Vagina (tissue), 2 donors: ENCODE data around the gene ITGAX. TPM values are rescaled to one million over a fixed set of nuclear protein-coding genes. Genes with fewer than 3 reads are reported as not detected.
"Not testable (repeated sequence)": the region's sequence is repeated elsewhere in the genome, so short reads cannot be mapped to it uniquely, and the experiment has no call there.

Experiments
- DNase-seq, 2 donors: peaks; one replicate each; pipeline ENCODE4 v3.0.0-alpha.2; 2017; ENCODE audit errors: extremely low spot score in 2 of 2
- H3K27ac ChIP-seq: fragments of 200-600 bp; sonication (generic); one replicate; pipeline ENCODE4 v1.5.1; 2019
- H3K27me3 ChIP-seq: fragments of 200-600 bp; sonication (generic); one replicate; pipeline ENCODE4 v1.5.1; 2019
- H3K36me3 ChIP-seq, 2 donors: fragments of 200-600 bp; sonication (generic); one replicate each; pipeline ENCODE4 v1.5.1; 2017 to 2019
- H3K4me1 ChIP-seq: fragments of 200-600 bp; sonication (generic); one replicate; pipeline ENCODE4 v1.5.1; 2019
- H3K4me3 ChIP-seq, 2 donors: fragments of 200-600 bp; sonication (generic); 1 replicate in 1 of 2; 2 replicates in 1 of 2; pipeline ENCODE4 v1.5.1; 2016 to 2019
- H3K9me3 ChIP-seq: fragments of 200-600 bp; sonication (generic); one replicate; pipeline ENCODE4 v1.5.1; 2019
- CTCF ChIP-seq, 3 experiments: fragments of 450-650 bp in 2 of 3; fragments of 200-600 bp in 1 of 3; sonication (generic) in 1 of 3; IDR thresholded peaks; one replicate each; pipeline ENCODE4 v1.5.1; 2017 to 2019; ENCODE audit warnings: antibody characterized with exemption in 3 of 3, mild to moderate bottlenecking in 2 of 3, moderate library complexity in 2 of 3
- POLR2A ChIP-seq, 2 donors: fragments of 450-650 bp; IDR thresholded peaks; one replicate each; pipeline ENCODE4 v1.6.1; 2017; ENCODE audit warnings: antibody characterized with exemption in 2 of 2, mild to moderate bottlenecking in 2 of 2, moderate library complexity in 2 of 2
- POLR2AphosphoS5 ChIP-seq, 2 donors: sonication (generic); formaldehyde crosslinking; IDR thresholded peaks; one replicate each; pipeline ENCODE4 v1.9.0; 2017; ENCODE audit warnings: antibody characterized with exemption in 2 of 2, mild to moderate bottlenecking in 2 of 2, low read depth in 1 of 2; ENCODE audit not compliant: insufficient read depth in 1 of 2
- intact Hi-C: fragments of 100-400 bp; cut with DNase I; formaldehyde crosslinking; loops from one replicate; pipeline ENCODE4 v1.15.1; 2023
- total RNA-seq: library from RNA; depleted of rRNA; stranded (reverse); fragments of >200 nt; gene quantifications from one replicate; pipeline ENCODE4 v1.2.3, GENCODE V29; 2016

ITGAX gene
- total RNA-seq, 1 donor from 2014 or later = 4.4 TPM

DNA sequence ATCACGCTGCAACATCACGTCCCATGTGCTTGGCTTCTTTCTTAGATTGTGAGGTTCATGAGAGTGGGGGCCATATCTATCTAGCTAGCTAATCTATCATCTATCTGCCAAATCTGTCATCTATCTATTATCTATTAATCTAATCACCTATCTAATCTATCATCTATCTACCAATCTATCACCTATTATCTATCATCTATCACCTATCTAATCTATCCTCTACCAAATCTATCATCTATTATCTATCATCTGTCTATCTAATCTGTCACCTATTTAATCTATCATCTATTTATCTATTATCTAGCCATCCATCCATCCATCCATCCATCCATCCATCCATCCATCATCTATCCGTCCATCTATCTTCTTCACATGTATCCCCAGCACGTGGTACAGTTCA, 59.0 kb downstream of the ITGAX start:
- intact Hi-C loops = no loop called here
- TF ChIP-seq POLR2A (IDR thresholded peaks at IDR 0.05) = no peak
- TF ChIP-seq CTCF (IDR thresholded peaks at IDR 0.05) = no peak
- no peak for TF ChIP-seq POLR2AphosphoS5 (IDR thresholded peaks at IDR 0.05; ENCODE audit: insufficient read depth in 1 of 2, low read depth in 1 of 2)
- no peaks in the 10 kb centered on the region for H3K4me1 ChIP-seq
- H3K27me3 ChIP-seq = no peaks in the 10 kb centered on the region
- DNase-seq = no peak
- H3K27ac ChIP-seq = no peak overlapping the region
- no peaks in the 10 kb centered on the region for H3K36me3 ChIP-seq
- no peaks in the 10 kb centered on the region for H3K9me3 ChIP-seq
- H3K4me3 ChIP-seq = no peak overlapping the region

DNA sequence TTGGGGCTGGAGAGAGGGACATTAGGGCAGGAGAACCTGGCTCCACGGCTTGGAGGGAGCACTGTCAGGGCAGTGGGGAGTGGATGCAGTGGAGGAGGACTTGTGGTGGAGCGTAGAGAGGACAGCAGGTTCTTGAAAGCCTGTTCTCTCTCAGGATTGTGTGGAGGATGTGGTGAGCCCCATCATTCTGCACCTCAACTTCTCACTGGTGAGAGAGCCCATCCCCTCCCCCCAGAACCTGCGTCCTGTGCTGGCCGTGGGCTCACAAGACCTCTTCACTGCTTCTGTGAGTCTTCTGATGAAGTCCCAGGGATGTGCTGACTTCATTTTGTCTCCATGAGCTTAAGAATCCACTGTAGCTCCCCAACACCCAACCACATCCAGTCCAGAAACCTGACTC, 59.7 kb downstream of the ITGAX start:
- no peak for TF ChIP-seq CTCF (IDR thresholded peaks at IDR 0.05)
- TF ChIP-seq POLR2AphosphoS5 (IDR thresholded peaks at IDR 0.05; ENCODE audit: insufficient read depth in 1 of 2, low read depth in 1 of 2) = no peak
- TF ChIP-seq POLR2A (IDR thresholded peaks at IDR 0.05) = no peak
- intact Hi-C loops = no loop called here
- no peaks in the 10 kb centered on the region for H3K27me3 ChIP-seq

DNA sequence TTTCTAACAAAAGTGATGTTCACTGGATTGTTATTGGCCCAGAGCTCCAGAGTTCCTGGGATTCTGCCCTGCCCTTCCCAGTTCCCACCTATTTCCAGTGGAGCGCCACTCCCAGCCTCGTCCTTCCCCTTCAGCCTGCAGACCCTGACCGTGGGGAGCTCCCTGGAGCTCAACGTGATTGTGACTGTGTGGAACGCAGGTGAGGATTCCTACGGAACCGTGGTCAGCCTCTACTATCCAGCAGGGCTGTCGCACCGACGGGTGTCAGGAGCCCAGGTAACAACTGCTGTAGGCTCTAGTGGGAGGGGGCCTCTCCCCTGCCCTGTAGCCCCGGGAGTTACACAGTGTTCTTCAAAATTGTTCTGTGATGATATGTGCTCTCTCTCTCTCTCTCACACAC, 61.4 kb downstream of the ITGAX start:
- Histone ChIP-seq H3K4me3 (no peak overlapping the region), H3K4me1 (no peaks in the 10 kb centered on the region)

More for the DNA sequence above, 59.7 kb downstream of the ITGAX start:
- H3K9me3 ChIP-seq = no peaks in the 10 kb centered on the region
- no peaks in the 10 kb centered on the region for H3K4me1 ChIP-seq
- H3K4me3 ChIP-seq = no peak overlapping the region
- no peaks in the 10 kb centered on the region for H3K36me3 ChIP-seq
- no peak for DNase-seq
- no peak overlapping the region for H3K27ac ChIP-seq

DNA sequence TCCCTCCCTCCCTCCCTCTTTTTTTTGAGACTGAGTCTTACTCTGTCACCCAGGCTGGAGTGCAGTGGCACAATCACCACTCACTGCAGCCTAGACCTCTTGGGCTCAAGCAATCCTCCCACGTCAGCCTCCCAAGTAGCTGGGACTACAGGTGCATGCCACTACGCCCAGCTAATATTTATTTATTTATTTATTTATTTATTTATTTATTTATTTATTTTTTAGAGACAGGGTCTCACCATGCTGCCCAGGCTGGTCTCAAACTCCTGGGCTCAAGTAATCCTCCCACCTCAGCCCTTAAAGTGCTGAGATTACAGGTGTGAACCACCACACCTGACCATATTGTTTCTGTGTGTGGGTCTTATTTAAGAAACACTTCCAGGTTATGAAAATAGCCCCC, 62.1 kb downstream of the ITGAX start:
- H3K9me3 ChIP-seq, H3K4me1 ChIP-seq, H3K27me3 ChIP-seq, DNase-seq, H3K4me3 ChIP-seq, H3K36me3 ChIP-seq, intact Hi-C loops, H3K27ac ChIP-seq: not testable (repeated sequence)

More for the DNA sequence above, 61.4 kb downstream of the ITGAX start:
- Histone ChIP-seq H3K27me3 (no peaks in the 10 kb centered on the region), H3K27ac (no peak overlapping the region), H3K9me3 (no peaks in the 10 kb centered on the region), H3K36me3 (no peaks in the 10 kb centered on the region)
- intact Hi-C loops = no loop called here
- no peak for TF ChIP-seq POLR2AphosphoS5 (IDR thresholded peaks at IDR 0.05; ENCODE audit: insufficient read depth in 1 of 2, low read depth in 1 of 2)
- no peak for TF ChIP-seq POLR2A (IDR thresholded peaks at IDR 0.05)
- TF ChIP-seq CTCF (IDR thresholded peaks at IDR 0.05) = no peak
- no peak for DNase-seq

DNA sequence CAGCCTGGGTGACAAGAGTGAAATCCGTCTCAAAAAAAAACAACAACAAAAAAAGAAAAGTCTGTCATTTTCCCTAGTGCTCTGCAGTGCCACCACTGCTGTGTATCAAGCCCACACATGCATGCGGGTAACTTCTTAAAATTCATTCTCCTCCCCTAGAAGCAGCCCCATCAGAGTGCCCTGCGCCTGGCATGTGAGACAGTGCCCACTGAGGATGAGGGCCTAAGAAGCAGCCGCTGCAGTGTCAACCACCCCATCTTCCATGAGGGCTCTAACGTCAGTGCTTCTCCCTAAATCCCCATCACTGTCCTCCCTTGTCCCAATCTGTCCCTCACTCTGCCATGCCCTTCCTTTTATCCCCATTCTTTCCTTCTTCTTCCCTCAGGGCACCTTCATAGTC, 62.9 kb downstream of the ITGAX start:
- DNase-seq = no peak
- H3K36me3 ChIP-seq = no peaks in the 10 kb centered on the region
- intact Hi-C loops = no loop called here
- no peak for TF ChIP-seq POLR2A (IDR thresholded peaks at IDR 0.05)
- TF ChIP-seq POLR2AphosphoS5 (IDR thresholded peaks at IDR 0.05; ENCODE audit: insufficient read depth in 1 of 2, low read depth in 1 of 2) = no peak
- no peak for TF ChIP-seq CTCF (IDR thresholded peaks at IDR 0.05)
- H3K4me1 ChIP-seq = no peaks in the 10 kb centered on the region
- H3K9me3 ChIP-seq = no peaks in the 10 kb centered on the region
- H3K27ac ChIP-seq = no peak overlapping the region
- H3K4me3 ChIP-seq = no peak overlapping the region
- H3K27me3 ChIP-seq = no peaks in the 10 kb centered on the region

- Histone ChIP-seq H3K9me3 (no peaks in the 10 kb centered on the region), H3K27me3 (no peaks in the 10 kb centered on the region), H3K27ac (no peak overlapping the region), H3K4me3 (no peak overlapping the region), H3K36me3 (no peaks in the 10 kb centered on the region), H3K4me1 (no peaks in the 10 kb centered on the region)
- intact Hi-C loops = no loop called here
- TF ChIP-seq CTCF (IDR thresholded peaks at IDR 0.05) = no peak
- no peak for TF ChIP-seq POLR2AphosphoS5 (IDR thresholded peaks at IDR 0.05; ENCODE audit: insufficient read depth in 1 of 2, low read depth in 1 of 2)
- TF ChIP-seq POLR2A (IDR thresholded peaks at IDR 0.05) = no peak
- DNase-seq = no peak
Observed at GRCh38 chr16:31420037-31420436, 65.1 kb downstream of the ITGAX start.
